WI38 (cell line): ENCODE measurements around the gene PREX1.

Experiments
- H3K4me3 ChIP-seq: 2 replicates; pipeline ENCODE4 v1.5.1; 2011; ENCODE audit warnings: low read depth, mild to moderate bottlenecking, control low read depth, low read length
- CTCF ChIP-seq: IDR thresholded peaks from 2 replicates; pipeline ENCODE4 v1.5.1; 2012; ENCODE audit warnings: low read depth, mild to moderate bottlenecking, control low read depth, low read length

Gene PREX1

GRCh38 chr20:48742233-48742632 is 85.6 kb downstream of the PREX1 start:
- TF ChIP-seq CTCF, result no peak
- H3K4me3 ChIP-seq, result no peak overlapping the region

DNA sequence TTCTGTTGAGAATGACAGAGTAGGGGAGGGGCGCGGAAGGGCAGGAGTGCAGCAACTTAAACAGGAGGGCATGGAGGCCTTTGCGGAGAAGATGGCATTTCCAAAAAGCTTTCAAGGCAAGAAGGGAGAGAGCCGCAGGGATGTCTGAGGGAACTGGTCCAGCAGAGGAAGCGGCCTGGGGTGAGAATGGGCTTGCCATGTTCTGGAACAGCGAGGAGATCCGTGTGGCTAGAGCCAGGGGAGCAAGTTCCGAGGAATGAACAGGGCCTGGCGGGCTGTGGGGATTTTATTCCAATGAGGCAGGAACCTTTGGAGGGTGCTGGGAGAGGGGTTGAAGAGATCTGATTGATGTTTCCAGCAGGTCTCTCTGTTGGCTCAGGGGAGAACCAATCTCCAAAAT is 86.1 kb downstream of the PREX1 start:
- TF ChIP-seq CTCF, result no peak
- no peak overlapping the region for H3K4me3 ChIP-seq

DNA sequence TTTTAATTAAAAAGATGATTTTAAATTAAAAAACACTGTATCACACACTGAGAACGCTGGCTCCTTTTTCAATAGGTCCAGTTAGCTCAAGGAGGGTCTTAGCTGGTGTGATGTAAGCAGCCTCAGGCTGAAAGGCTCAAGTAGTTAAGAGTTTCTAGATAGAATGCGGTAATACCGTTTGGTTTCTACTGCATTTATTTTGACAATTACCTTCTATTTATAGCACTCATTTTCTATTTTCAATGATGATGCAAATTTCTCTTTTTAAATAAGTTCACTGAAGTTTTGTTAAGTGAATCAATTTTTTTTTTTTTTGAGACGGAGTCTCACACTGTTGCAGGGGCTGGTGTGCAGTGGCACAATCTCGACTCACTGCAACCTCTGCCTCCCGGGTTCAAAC is 87.1 kb downstream of the PREX1 start:
- TF ChIP-seq CTCF, result no peak
- H3K4me3 ChIP-seq, result no peak overlapping the region

DNA sequence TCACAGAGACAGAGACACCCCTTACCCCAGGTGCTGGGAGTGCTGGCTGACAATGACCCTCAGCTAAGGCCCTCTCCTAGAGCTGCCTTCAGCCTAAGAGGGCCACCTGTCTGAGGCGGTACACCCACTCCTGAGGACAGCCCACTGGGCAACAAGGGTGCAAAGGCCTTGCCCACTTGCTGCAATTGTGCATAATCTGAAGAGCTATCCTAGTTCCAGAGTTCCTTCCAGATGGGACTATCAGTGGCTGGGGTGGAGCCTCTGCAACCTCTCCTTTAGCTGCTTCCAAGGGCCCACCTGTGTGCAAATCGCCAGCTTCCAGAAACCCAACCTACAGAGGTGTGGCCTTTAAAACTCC is 87.5 kb downstream of the PREX1 start:
- TF ChIP-seq CTCF, result no peak
- no peak overlapping the region for H3K4me3 ChIP-seq

GRCh38 chr20:48739395-48740291 is 88.2 kb downstream of the PREX1 start:
- TF ChIP-seq CTCF, result no peak
- no peak overlapping the region for H3K4me3 ChIP-seq

GRCh38 chr20:48738399-48739304 is 89.1 kb downstream of the PREX1 start:
- H3K4me3 ChIP-seq, result no peak overlapping the region
- TF ChIP-seq CTCF, result no peak

- no peak overlapping the region for H3K4me3 ChIP-seq
- TF ChIP-seq CTCF, result no peak
These were observed 89.8 kb downstream of the PREX1 start for GRCh38 chr20:48738094-48738398.
